ENCODE results near the gene UBAC2.

Gene UBAC2

DNA sequence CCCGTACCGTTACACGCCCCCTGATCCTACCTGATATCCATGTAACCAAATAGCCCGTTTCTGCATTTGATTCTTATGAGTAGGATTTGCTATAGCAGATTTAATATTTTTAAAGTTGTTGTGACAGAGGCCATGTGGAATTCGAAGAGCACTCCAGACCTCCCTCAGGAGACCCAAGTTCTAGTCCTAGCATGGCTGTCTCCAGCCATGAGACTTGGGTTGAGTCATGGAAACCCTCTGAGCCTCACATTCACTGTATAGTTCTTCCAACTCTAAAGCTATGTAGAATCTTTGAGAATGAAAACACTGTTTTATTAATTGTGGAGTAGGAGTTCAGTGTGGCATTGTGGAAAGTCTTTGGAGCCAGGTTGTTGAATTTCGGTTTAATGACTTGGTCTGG lies 114.5 kb downstream of the UBAC2 start:
- no peak for DNase-seq

DNA sequence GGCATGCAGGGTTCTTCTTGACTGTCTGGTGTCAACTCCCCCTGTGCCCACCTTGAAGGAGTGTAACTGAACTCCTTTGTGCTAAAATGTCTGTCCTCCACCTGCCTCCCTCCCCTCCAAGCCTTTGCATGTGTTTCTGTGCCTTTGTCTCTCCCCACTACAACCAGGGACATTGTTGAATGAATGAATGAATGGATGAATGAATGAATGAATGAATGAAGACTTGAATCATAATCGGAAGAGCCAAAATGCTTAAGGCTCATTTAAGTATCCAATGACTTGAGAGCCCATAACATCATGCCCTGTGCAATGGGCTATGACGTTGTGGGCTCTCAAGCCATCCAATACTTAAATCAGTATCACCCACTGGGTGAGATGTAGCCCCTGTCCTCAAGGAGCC lies 115.6 kb downstream of the UBAC2 start:
- no peak for DNase-seq

DNA sequence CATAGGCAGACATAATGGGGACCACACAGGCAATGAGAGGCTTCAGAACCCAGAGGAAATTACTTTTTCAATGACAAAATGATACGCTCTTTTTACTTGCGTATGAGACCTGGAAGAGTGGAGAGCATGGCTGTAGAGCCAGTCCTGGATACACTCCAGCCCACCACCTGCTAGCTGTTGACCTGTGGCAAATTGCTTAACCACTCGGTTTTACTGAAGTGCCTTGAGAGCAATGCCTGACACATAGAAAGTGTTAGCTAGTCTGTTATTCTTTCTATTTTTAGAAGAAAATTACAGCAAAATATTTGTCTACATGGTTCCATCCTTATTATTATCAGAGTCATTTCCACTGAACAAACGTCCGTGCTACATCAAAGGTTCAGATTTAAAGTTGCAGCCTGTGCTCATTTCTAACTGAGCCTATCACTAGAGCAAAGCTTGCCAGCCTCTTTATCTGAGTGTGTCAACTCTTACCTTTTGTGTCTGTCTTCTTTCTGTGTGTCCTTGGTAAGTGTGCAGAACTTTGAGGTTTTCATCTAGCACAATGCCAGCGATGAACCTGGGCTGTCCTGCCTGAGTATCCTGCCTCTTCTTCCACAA lies 116.1 kb downstream of the UBAC2 start:
- no peak for DNase-seq

DNA sequence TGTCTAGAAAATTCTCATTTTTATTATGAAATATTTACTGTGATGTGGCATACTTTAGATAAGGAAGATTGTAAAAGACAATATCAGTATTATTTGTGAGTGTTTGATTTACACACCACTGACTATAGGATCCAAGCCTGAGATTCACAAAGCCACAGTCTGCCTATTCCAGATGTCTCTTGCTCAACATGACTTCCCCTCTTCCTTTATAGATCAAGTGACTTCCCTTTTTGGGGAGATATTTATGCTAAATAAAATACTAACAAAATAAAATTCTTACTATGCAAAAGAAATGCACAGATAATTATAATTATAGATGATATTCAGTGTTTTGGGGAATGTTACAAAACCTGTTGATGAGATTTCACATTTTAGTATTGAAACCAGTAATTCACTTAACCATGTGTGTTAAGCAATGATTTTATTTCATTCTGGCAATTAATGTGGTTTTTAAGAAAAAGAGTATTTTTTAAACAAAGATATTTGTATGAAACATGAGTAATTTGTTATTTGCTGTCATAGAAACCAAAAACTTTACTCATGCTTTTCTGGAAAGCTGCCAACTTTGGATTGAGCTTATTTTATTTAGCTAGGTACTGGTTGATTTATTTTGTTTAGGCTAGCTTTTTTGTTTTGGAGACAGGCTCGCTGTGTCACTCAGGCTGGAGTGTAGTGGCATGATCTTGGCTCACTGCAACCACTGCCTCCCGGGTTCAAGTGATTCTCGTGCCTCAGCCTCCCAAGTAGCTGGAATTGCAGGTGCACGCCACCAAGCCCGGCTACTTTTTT lies 120.2 kb downstream of the UBAC2 start:
- DNase-seq: no peak

DNA sequence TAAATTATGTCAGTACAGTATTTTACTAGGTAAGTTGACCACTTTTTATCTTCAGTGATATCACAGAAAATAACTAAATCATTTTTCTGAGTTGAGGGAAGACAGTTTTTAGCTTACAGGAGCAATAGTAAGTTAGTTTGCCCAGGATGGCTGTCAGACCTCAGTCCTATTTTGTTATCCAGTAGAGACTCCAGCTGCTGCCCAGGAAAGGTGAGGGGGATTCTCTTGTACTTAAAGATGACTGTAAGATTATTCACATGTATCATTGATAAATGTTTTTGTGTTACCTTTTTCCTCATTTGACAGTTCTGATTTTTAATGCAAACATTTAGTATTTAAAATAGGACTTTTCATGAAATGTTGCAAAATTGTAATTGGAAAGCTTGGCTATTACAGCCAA lies 121.1 kb downstream of the UBAC2 start:
- DNase-seq: no peak

DNA sequence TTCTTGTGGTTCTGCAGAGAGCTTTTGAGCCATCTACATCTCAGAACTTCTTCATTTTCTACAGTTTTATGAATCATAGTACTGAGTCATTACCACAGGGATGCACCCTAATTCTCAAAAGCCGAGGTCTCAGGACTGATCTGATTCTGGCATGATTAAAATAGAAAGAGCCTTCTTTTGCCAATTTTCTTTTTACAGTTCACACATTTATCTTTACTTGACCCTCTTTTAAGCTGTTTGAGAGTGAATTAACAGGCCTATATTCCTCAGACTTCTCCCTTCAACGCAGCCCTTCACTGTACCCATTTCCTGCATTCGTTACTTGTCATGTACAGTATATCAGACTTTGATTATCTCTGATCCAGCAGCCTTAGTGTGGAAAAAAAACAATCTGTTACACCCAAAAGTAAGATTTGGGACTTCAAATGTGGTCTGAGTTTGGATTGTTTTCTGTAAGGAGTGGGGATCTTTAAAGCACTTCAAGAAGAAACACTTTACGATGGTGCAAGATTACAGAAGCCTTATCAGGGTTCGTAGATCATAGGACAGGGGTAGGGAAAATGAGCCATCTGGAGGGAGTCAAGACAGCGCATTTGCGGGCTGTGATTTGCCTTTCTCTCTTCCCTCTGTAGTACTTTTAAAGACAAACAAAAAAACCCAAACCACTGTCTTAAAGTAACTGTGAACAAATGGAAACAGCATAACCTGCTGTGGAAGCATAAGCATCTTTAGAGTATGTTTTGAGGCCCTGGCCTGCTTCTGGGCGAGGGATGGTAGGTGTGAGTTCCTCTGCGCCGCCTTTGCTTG lies 121.8 kb downstream of the UBAC2 start:
- DNase-seq: no peak

DNA sequence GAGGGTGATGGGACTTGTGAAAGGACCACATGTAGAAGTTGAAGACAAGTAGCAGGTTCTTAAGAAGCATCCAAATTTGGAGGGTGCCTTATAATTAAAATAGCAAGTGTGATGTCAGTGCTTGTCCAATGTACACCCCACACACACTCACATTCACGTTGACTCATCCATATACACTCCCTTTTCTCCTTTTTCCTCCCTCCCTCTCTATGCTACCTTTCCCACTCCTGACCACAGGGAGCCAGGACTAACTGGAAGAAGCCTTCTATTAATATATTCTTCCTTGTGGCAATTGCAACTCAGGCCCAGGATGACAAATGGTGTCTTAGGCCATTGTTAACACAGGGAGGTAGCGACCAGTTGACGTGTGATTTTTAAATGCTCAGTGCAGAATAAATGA lies 122.8 kb downstream of the UBAC2 start:
- no peak for DNase-seq

DNA sequence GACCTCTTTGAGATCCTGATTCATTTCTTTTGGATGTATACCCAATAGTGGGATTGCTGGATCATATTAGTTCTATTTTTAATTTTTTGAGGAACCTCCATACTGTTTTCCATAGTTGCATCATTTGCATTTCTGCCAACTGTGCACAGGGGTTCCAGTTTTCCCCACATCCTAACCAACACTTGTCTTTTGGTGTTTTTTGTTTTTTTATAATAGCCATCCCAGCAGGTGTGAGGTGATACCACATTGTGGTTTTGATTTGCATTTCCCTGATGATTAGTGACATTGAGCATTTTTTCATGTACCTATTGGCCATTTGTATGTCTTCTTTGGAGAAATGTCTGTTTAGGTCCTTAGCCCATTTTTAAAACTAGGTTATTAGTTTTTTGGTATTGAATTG lies 125.4 kb downstream of the UBAC2 start:
- DNase-seq: no peak

DNA sequence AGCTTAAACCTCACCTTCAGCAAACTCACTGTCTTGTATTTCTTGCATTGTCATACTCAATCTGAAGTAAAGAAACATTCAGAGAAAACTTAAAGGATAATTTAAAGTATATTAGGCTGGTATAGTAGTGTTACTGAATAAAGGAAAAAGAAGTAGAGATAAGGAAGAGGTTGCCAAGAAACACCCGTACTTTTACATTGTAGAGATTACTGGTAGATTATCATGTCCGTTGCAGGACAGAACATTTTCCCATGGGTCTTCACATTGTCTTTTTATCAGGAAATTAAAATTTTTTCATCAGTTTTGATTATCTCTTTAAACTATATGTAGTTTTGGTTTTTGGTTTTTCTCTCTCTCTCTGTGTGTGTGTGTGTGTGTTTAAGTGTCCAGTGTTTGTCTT lies 126.5 kb downstream of the UBAC2 start:
- no peak for DNase-seq

DNA sequence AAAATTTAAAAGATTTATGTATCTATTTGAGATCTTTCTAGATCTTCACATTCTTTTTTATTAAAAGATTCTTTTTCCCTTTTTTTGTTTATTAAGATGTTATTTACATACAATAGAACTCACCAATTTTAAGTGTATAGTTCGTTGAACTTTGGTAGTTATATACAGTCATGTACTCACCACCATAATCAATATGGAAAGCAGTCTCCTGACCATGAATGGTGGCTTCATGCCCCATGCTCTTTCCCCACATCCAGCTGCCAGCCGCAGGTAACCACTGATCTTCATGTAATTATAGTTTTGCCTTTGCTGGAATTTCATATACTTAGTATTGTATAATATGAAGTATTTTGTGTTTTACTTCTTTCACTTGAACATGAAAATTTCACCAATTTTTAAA lies 127.1 kb downstream of the UBAC2 start:
- DNase-seq: no peak

DNA sequence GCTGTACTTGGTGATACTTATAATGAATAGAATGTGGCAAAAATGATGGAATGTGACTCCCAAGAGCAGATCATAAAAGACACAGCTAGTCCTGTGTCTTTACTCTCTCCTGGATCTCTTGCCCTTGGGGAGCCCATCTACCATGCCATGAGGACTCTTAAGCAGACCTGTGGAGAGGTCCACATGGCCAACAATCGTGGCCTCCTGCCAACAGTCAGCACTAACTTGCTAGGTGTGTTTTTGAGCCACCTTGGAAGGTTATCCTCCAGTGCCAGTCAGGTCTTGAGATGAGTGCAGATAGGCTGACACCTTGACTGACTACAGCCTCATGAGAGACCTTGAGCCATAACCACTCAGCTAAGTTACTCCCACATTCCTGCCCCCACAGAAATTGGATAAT lies 128.8 kb downstream of the UBAC2 start:
- DNase-seq: no peak

DNA sequence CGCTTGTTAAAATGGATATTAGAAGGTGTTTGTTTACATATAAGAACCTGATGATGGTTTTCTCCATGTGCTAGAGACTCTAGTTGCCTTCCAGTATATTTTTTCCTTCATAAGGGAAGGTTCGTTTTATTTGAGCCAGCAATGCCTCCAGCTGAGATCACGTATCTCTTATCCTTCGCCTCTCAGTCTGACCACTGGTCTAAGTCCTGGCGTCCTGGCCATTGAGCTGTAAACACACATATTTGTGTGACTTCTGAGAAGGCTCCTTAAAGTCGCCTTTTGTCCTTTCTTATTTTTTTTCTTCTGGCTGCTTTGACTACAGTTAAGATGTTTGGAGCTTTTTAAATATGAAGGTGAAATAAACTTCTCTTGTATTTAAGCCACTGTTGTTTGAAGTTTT lies 130.3 kb downstream of the UBAC2 start:
- no peak for DNase-seq

DNA sequence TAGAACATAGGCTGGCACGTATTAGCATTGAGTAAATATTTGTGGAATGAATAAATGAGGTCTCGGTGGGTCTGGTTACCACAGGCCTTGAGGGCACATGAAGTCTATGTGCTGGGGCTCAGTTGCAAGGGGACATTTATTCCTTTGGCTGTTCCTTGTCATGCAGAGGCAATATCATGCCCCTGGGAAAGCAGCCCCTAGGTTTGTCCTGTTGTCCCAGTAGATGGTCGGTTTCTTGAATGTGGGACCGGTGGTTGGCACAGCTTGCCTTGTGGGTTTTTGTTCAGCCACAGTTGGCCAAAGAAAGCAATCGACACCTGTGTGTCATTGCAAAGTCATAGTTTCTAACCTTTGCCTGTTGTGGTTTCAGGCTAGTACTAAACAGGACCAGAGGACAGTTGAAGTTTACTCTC lies 131.2 kb downstream of the UBAC2 start:
- DNase-seq: peak; percentile 18

DNA sequence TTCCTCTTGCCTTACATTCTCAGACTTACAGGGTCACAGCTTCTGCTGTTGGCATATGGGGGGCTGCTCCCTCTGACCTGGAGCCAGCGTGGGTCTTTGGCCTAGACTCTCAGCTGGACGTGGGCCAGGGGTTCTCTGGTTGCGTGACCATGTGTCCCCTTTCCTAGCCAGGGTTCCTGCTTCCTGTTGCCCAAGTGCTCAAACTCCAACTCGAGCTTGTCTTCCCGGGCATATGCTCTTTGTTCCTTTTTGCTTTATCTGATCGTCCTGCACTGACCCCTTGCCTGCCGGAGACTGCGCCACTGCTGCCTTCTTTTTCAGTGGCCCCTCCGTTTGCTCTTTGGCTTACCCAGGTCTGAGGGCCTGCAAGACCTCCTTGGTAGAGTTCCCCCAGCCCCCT lies 131.8 kb downstream of the UBAC2 start:
- DNase-seq: no peak

DNA sequence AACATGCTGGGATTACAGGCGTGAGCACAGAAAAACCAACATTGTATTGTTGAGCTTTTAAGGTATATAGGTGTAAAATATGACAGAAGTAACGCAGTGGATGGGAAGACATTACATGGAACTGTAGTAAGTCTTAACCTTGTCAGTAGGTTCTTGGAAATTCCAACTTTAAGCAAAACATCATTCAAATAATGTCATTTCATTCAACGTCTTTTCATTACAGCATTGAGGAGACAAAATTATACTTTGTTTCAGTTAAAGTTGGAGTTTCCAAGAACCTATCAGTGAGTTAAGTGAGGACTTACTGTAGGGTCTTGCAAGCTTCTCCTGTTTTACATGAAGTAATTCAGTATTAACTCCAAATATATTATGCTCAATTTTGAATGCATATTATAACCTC lies 133.6 kb downstream of the UBAC2 start:
- DNase-seq: no peak

DNA sequence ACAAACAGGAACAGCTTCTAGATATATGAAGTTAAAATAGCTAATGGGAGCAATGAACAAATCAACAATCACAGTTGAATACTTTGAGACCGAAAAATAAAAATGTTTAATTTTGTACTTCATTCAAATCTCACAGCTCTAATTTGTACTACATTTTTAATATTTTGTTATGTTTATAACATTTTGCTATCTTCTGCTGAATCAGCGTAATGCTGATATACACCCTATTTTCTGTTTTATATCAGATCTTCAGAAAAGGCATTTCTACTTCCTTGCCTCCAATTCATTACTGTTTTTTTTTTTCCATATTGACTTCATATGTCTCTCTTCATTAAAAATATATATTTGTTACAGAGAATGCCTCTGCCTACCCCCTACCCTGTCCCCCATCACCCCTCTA lies 134.4 kb downstream of the UBAC2 start:
- DNase-seq: no peak

DNA sequence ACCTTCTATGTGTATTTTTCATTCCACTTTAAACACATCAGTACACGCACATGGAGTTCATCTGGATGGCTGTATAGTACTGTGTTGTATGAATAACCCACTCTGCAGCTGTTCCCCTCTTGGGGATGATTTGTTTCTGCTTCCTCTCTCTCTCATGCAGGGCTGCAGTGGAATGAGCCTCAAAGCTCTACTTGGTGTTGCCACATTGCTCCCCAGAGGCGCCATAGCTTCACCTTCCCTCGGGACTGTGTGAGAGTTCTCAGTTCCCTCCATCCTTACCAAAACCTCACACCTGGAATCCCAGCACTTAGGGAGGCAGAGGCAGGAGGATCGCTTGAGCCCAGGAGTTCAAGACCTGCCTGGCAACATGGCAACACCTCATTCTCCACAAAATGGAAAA lies 134.9 kb downstream of the UBAC2 start:
- no peak for DNase-seq

DNA sequence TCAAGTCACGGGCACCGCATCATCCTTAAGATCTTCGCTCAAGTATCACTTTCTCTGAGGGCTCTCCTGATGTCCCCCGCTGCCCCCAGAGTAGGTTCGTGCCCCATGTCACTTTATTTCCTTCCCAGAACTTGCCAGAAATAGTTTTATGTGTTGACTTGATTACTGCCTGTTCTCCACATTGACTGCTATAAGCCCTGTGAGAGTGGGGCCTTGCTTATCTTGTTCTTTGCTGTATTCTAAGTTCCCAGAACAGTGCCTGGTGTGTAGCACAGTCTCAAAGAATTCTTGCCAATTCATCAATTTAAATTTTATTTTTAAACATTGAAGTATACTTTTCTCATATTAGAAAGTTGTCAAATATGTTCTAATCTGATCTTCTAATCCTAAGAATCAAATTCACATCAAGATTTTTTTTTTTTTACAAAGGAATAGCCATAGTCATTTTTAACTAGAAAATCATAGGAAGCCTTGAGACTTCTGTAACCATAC lies 138.6 kb downstream of the UBAC2 start:
- DNase-seq: no peak

DNA sequence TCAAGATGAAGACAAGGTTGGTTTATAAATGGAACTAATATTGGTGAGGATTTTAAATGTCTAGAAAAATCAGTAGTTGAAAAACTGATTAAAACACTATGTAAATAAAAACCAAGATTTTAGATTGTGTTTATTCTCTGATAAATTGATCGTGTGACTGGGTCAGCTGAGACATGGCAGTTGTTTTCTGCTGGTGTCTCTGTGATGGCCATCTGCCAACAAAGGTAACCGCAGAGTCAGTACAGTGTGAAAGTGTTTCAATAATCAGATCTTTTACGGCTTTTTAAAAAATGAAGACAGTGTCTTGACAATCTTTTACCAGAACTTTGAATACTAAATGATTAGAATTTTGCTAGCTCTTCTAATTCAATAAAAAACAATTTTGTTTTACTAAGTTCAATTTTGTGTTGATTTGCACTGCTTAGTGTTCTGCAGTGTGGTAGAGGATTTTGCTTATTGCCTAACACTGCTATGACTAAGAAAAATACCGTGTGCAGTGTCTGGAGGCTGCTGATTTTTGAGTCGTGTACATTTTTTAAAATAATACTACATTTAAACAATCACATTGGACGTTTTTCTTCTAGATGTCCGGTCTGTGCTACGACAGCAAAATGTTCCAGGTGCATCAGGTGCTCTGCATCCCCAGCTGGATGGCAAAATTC lies 139.2 kb downstream of the UBAC2 start:
- no peak for DNase-seq

DNA sequence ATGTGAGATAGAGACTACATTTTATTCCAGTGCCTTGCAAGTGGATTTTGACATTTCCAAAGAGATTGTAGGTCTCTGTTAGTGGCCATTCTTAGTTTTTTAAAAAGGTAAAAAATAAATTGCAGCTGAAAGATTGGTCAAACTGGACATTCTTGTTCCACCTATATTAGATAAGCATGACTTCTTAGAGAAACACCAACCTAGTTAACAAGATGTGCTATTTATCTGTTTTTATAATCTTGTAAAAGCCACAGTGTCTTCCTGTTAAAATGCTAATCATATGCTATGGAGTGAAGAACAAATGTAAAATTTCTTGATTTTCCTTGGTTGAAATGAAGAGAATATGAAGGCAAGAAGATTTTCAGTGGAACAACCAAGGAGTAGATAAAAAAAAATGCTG lies 140.0 kb downstream of the UBAC2 start:
- no peak for DNase-seq

DNA sequence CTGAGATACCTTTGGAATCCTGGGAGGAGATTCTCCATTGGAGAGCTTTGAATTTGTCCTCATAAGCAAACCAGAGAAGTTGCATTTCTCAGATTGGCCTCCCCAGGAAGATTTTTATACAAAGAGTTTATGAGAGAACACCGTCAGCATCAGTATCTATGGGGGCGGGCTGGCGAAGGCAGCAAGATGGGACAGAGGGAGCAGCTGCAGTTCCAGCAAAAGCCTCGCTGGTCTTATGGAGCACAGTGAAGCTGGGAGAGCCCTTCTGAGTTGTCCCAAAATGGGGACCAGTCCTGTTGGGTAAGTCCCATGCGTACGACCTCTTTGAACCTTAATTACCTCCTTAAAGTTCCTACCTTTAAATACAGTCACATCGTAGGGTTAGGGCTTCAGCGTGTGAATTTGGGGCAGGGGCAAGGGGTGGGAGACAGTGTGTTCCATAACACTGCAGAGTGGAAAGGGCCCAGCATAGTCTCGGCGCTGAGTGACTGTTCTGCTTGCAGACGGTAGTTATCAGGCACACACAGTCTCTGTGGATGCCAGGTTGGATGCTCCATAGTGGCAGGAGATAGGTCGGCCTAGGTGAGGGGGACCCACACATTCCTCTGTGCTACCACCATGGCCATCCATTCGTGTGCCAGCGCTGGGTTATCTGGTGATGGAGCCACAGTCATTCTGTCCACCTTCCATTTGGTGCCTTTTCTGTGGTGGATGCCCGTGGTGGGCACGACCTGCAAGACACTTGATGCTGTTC lies 141.5 kb downstream of the UBAC2 start:
- DNase-seq: no peak

DNA sequence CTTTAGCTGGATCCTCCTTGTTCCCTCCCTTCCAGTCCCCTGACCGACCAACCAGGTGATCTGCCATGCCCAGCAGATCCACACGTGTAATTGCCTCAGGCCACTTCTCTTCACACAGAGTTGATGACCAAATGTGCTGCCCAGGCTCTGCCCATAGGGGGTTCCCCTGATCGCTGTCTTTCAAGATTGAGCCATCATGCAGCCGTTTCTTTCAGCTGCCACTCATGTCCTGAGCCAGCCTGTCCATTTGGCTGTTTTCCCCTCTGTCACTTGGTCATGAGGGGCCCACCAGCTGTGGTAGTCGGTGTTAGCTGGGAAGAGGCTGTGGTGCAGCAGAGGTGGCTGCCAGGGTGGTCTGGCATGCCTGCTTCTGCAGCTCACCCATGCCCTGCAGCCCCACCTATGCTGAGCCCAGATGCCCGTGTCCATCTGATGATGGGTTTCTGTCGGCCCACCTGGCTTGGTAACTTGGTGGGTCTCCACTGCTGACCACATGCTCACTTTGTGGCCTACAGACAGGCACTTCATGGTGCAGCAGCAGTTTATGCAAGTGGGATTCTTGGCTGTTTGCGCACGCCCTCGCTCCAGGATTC lies 142.2 kb downstream of the UBAC2 start:
- DNase-seq: no peak
